Measurements from ENCODE around the gene PDE4B. TPM values are rescaled to one million over a fixed set of nuclear protein-coding genes. Genes with fewer than 3 reads are reported as not detected.

Gene PDE4B
- polyA plus RNA-seq, 1 experiment: 20.6 TPM

DNA sequence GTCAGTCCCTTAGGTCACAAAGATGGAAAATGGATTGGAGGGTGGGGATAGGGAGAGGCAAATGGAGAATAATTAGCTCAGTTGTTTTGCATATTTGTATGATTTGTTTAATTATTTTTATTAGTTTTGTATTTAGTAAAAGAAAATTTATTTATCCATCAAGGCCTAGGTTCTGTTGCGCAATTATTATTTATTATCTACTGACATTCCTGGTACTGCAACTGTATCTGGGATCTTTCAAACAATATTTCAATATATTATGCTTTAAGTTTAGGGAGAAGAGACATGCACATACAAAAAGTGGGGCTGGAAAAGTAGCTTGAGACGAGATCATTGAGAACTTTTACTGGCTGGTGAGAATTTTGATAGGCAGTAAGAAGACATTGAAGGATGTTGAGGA lies 424.9 kb downstream of the PDE4B start:
- ChIA-PET CTCF (interaction anchor here (1.8 kb wide), 1 partner anchor 25 kb away, joined by 6 read pairs; no protein-coding TSS in a partner anchor), POLR2A (no interaction called here)
- TF ChIP-seq CTCF (IDR thresholded peaks at IDR 0.05; ENCODE audit: insufficient read depth, low read depth, low read length): no peak
- no peaks in the 10 kb centered on the region; the same call in 1 of the 2 replicates for H3K36me3 ChIP-seq (ENCODE audit: control insufficient read depth, insufficient read depth, low read length)
- no peak for DNase-seq (ENCODE audit: low read depth)
- H3K27me3 ChIP-seq (ENCODE audit: control insufficient read depth, insufficient read depth, low read length): no peaks in the 10 kb centered on the region
- no peak overlapping the region for H3K4me3 ChIP-seq (ENCODE audit: low read depth, low read length)

DNA sequence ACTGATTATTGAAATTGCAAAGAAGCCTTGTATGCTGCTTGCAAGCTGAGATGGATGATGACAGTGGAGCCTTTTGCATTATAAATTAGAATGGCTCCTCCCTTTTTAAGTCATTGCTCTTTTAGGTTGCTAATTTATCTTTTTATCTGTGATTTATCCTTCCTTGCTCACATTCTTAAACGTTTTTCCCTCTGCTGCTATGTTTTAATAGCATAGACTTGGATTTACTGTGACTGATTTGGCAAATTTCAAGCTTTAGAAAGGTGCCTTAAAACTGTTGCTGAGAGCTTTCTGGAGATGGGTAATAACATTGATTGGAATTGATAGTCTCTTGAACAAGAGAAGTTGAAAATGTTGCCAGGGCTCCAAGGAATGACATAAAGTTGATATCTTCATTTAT lies 427.8 kb downstream of the PDE4B start:
- ChIA-PET POLR2A (no interaction called here), CTCF (interaction anchor here (1.0 to 1.7 kb wide), 2 partner anchors 11 to 22 kb away, joined by 3 to 4 read pairs; no protein-coding TSS in a partner anchor)
- Histone ChIP-seq H3K27me3 (ENCODE audit: control insufficient read depth, insufficient read depth, low read length) (no peaks in the 10 kb centered on the region), H3K4me3 (ENCODE audit: low read depth, low read length) (no peak overlapping the region), H3K36me3 (ENCODE audit: control insufficient read depth, insufficient read depth, low read length) (no peaks in the 10 kb centered on the region; the same call in 1 of the 2 replicates)
- no peak for DNase-seq (ENCODE audit: low read depth)
- no peak for TF ChIP-seq CTCF (IDR thresholded peaks at IDR 0.05; ENCODE audit: insufficient read depth, low read depth, low read length)

- Histone ChIP-seq H3K36me3 (ENCODE audit: control insufficient read depth, insufficient read depth, low read length) (no peaks in the 10 kb centered on the region), H3K27me3 (ENCODE audit: control insufficient read depth, insufficient read depth, low read length) (no peaks in the 10 kb centered on the region), H3K4me3 (ENCODE audit: low read depth, low read length) (no peak overlapping the region)
- TF ChIP-seq CTCF (IDR thresholded peaks at IDR 0.05; ENCODE audit: insufficient read depth, low read depth, low read length): no peak
- ChIA-PET CTCF (interaction anchor here (1.6 kb wide), 1 partner anchor 19 kb away, joined by 11 read pairs; no protein-coding TSS in a partner anchor), POLR2A (no interaction called here)
- DNase-seq (ENCODE audit: low read depth): no peak
Observed at GRCh38 chr1:66223681-66224080, 431.0 kb downstream of the PDE4B start.

- no peaks in the 10 kb centered on the region for H3K36me3 ChIP-seq (ENCODE audit: control insufficient read depth, insufficient read depth, low read length)
- no peak for TF ChIP-seq CTCF (IDR thresholded peaks at IDR 0.05; ENCODE audit: insufficient read depth, low read depth, low read length)
- CTCF ChIA-PET: interaction anchor here (1.3 kb wide), 1 partner anchor 15 kb away, joined by 6 read pairs; no protein-coding TSS in a partner anchor
- H3K4me3 ChIP-seq (ENCODE audit: low read depth, low read length): no peak overlapping the region
- POLR2A ChIA-PET: no interaction called here
- no peaks in the 10 kb centered on the region for H3K27me3 ChIP-seq (ENCODE audit: control insufficient read depth, insufficient read depth, low read length)
- DNase-seq (ENCODE audit: low read depth): no peak
Observed at GRCh38 chr1:66226985-66227384, 434.3 kb downstream of the PDE4B start.

DNA sequence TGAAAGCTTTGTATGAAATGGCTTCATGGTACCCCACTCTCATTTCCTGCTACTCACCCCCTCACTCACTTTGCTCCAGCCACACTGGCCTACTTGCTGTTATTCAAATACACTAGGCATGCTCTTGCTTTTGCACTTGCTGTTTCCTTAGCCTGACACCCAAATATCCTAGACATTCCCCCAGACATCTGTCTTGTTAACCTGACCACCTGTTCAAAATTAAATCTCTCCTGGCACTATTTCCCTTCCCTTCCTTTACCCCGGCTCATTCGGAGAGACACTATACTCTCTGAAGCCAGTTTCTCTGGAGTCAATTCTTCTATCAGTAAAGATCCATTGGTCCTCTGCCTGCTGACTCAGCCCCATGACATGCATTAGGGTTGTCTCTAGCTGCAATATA lies 435.3 kb downstream of the PDE4B start:
- no peak for DNase-seq (ENCODE audit: low read depth)
- no peaks in the 10 kb centered on the region for H3K36me3 ChIP-seq (ENCODE audit: control insufficient read depth, insufficient read depth, low read length)
- ChIA-PET CTCF (interaction anchor here (0.6 to 1.3 kb wide), 2 partner anchors 14 to 694 kb away, joined by 3 to 6 read pairs; no protein-coding TSS in a partner anchor), POLR2A (no interaction called here)
- TF ChIP-seq CTCF (IDR thresholded peaks at IDR 0.05; ENCODE audit: insufficient read depth, low read depth, low read length): no peak
- H3K27me3 ChIP-seq (ENCODE audit: control insufficient read depth, insufficient read depth, low read length): no peaks in the 10 kb centered on the region
- H3K4me3 ChIP-seq (ENCODE audit: low read depth, low read length): no peak overlapping the region
